ENCODE results near the gene CACNA1B.
"Not testable (repeated sequence)": the region's sequence is repeated elsewhere in the genome, so short reads cannot be mapped to it uniquely, and the experiment has no call there.

DNA sequence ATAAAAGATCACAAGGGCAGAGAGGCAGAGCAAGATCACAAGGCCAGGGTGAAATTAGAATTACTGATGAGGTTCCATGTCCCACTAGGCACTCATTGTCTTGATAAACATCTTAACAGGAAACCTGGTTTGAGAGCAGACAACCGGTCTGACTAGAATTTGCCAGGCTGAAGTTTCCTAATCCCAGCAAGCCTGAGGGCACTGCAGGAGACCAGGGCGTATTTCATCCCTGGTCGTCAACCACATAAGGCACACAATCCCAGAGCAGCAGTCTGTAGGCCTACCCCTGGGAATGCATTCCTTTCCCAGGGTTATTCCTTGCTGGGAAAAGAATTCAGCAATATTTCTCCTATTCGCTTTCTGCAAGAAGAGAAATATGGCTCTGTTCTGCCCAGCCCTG, 214.5 kb downstream of the CACNA1B start:
- not testable (repeated sequence) for TF ChIP-seq CTCF (IDR thresholded peaks at IDR 0.05 in 8 of 11, conservative IDR thresholded peaks at IDR 0.05 in 3 of 11); POLR2A (IDR thresholded peaks at IDR 0.05)

Measured in spleen (tissue), 7 donors.